ENCODE data around the gene SH2D7. TPM values are rescaled to one million over a fixed set of nuclear protein-coding genes. Genes with fewer than 3 reads are reported as not detected.

The SH2D7 gene
- not detected in 2 replicates for total RNA-seq

GRCh38 chr15:78092261-78093041, at the start of gene SH2D7:
Gene SH2D7 (plus strand): TSS chr15:78092561. CDS start chr15:78092585, 24 bp downstream.

GRCh38 chr15:78077053-78077870, 15.1 kb upstream of the SH2D7 start, which contains the start of gene TBC1D2B:
Gene TBC1D2B (minus strand): TSS chr15:78077711. CDS start chr15:78077652, 59 bp downstream.

GRCh38 chr15:78131295-78132061, 39.1 kb downstream of the SH2D7 start, which contains the start of gene CIB2:
Gene CIB2 (minus strand): TSS chr15:78131445. CDS start chr15:78131215, 230 bp downstream.

GRCh38 chr15:78149068-78149804, 56.9 kb downstream of the SH2D7 start, which contains the start of gene IDH3A:
Gene IDH3A (plus strand): TSS chr15:78149362. CDS start chr15:78149404, 42 bp downstream.

Small RNA genes within 50 kb of the gene (small RNA-seq; reads per million reads assigned to genes)
- gene RF00092: not detected

Other genes with a start within 250 kb of the SH2D7 start
- 33.3 and 34.1 TPM in 2 replicates for gene TBC1D2B, start 14.8 kb upstream of the SH2D7 start, total RNA-seq
- 1.2 and 2.9 TPM in 2 replicates for gene CIB2, start 38.9 kb downstream of the SH2D7 start, total RNA-seq
- gene IDH3A, start 56.8 kb downstream of the SH2D7 start, total RNA-seq: 23.8 and 54.4 TPM in 2 replicates
- gene ACSBG1, start 142.0 kb downstream of the SH2D7 start, total RNA-seq: under 0.01 TPM in 1 of 2 replicates, not detected in the other
- 3.6 and 3.7 TPM in 2 replicates for gene DNAJA4, start 172.0 kb downstream of the SH2D7 start, total RNA-seq
- gene SKIC8, start 207.0 kb downstream of the SH2D7 start, total RNA-seq: 58.1 and 63.0 TPM in 2 replicates
- gene CRABP1, start 247.8 kb downstream of the SH2D7 start, total RNA-seq: not detected in 2 replicates

All from vein endothelial cell (primary cell).